Adrenal gland (tissue), 5 donors: ENCODE data around the gene AP1AR.

Experiments
- POLR2A ChIP-seq, 2 donors: fragments of 450-650 bp; IDR thresholded peaks; one replicate each; pipeline ENCODE4 v1.6.1; 2017; ENCODE audit warnings: antibody characterized with exemption in 2 of 2, mild to moderate bottlenecking in 2 of 2, moderate library complexity in 1 of 2
- TF ChIP-seq, protein P1 (sequence below), 6 experiments: fragments of 450-650 bp in 4 of 6; fragments of 200-600 bp in 2 of 6; sonication (generic) in 1 of 6; IDR thresholded peaks; 1 replicate in 5 of 6; 2 replicates in 1 of 6; pipeline versions ENCODE4 v1.5.1 to v1.8.0; 2016 to 2021; ENCODE audit warnings: antibody characterized with exemption in 6 of 6, mild to moderate bottlenecking in 2 of 6, moderate library complexity in 1 of 6
- donor health status: DM: no; HTN: no; CAD: no.

DNA sequence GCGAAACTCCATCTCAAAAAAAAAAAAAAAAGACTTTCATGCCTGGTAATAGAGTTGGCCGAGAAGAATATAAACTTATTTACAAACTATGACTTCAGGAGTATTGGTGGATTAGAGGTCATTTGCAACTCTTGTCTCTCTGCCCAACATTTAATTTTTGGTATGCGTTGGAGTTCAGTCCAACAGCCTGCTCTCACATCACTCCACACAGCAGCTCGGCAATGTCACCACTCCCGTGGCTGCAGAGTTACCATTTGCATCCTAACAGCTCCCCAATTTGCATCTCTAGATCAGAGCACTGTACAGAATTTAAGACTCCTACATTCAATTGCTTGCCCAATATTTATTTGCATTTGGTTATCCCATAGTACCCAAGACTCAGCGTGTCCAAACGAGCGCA is 40.9 kb upstream of the AP1AR start:
- TF ChIP-seq POLR2A (IDR thresholded peaks at IDR 0.05) = no peak
- TF ChIP-seq, protein P1, sequence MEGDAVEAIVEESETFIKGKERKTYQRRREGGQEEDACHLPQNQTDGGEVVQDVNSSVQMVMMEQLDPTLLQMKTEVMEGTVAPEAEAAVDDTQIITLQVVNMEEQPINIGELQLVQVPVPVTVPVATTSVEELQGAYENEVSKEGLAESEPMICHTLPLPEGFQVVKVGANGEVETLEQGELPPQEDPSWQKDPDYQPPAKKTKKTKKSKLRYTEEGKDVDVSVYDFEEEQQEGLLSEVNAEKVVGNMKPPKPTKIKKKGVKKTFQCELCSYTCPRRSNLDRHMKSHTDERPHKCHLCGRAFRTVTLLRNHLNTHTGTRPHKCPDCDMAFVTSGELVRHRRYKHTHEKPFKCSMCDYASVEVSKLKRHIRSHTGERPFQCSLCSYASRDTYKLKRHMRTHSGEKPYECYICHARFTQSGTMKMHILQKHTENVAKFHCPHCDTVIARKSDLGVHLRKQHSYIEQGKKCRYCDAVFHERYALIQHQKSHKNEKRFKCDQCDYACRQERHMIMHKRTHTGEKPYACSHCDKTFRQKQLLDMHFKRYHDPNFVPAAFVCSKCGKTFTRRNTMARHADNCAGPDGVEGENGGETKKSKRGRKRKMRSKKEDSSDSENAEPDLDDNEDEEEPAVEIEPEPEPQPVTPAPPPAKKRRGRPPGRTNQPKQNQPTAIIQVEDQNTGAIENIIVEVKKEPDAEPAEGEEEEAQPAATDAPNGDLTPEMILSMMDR (IDR thresholded peaks at IDR 0.05) = no peak
